ENCODE results near the gene MYO3B. TPM values are rescaled to one million over a fixed set of nuclear protein-coding genes. Genes with fewer than 3 reads are reported as not detected.

Gene MYO3B
- total RNA-seq, 1 donor from 2014 or later = not detected

- TF ChIP-seq CTCF (IDR thresholded peaks at IDR 0.05; ENCODE audit: unreplicated experiment) = no peak
- Mint-ChIP-seq H3K27me3 (peaks cover 13% of the 10 kb centered on the region), H3K27ac (no peak overlapping the region)
Observed at GRCh38 chr2:170282851-170283250, 104.9 kb downstream of the MYO3B start.

DNA sequence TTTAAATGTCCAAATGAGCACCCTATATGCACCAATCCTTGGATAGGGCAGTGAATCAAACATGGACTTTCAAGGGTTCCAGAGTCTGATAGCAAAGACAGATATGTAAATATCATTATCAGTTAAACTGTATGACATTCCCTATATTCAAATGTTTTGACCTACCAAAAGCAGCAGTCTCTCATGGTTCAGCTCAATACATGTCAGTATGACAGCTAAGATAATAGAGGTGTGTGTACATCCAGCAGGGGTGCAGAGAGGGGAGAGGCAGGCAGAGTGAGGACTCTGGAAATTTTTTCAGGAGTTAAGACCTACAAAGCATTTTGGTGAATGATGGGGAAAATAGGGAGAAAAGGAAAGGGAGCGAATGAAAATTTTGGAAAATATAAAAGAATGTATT is 106.3 kb downstream of the MYO3B start:
- H3K4me3 Mint-ChIP-seq (ENCODE audit: low read depth) = no peak overlapping the region
- DNase-seq (ENCODE audit: low spot score, unreplicated experiment) = no peak
- H3K27me3 Mint-ChIP-seq = peaks cover 13% of the 10 kb centered on the region
- peaks cover 3% of the 10 kb centered on the region for H3K36me3 Mint-ChIP-seq (ENCODE audit: insufficient read depth)
- peaks cover 21% of the 10 kb centered on the region for H3K4me1 Mint-ChIP-seq (ENCODE audit: low read depth)
- peaks cover 21% of the 10 kb centered on the region for H3K9me3 Mint-ChIP-seq (ENCODE audit: low read depth)
- no peak for TF ChIP-seq CTCF (IDR thresholded peaks at IDR 0.05; ENCODE audit: unreplicated experiment)
- no peak overlapping the region for H3K27ac Mint-ChIP-seq

More at GRCh38 chr2:170282851-170283250, 104.9 kb downstream of the MYO3B start:
- peaks cover 17% of the 10 kb centered on the region for H3K9me3 Mint-ChIP-seq (ENCODE audit: low read depth)
- DNase-seq (ENCODE audit: low spot score, unreplicated experiment) = no peak
- H3K36me3 Mint-ChIP-seq (ENCODE audit: insufficient read depth) = peaks cover 3% of the 10 kb centered on the region
- H3K4me1 Mint-ChIP-seq (ENCODE audit: low read depth) = peaks cover 21% of the 10 kb centered on the region
- no peak overlapping the region for H3K4me3 Mint-ChIP-seq (ENCODE audit: low read depth)

DNA sequence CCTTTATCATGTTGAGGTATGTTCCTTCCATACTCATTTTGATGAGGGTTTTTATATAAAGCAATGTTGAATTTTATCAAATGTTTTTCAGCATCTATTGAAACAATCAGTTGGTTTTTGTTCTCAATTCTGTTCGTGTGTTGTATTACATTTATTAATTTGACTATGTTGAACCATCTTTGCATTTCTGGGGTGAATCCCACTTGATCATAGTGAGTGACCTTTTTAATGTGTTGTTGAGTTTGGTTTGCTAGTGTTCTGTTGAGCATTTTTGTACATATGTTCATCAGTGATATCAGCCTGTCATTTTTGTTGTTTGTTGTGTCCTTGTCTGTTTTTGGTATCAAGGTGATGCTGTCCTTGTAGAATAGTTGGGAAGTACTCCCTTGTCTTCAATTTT is 110.9 kb downstream of the MYO3B start:
- Mint-ChIP-seq H3K27me3 (peaks cover 7% of the 10 kb centered on the region), H3K27ac (no peak overlapping the region), H3K9me3 (ENCODE audit: low read depth) (peaks cover 33% of the 10 kb centered on the region), H3K4me3 (ENCODE audit: low read depth) (no peak overlapping the region), H3K4me1 (ENCODE audit: low read depth) (peaks cover 6% of the 10 kb centered on the region), H3K36me3 (ENCODE audit: insufficient read depth) (peaks cover 1% of the 10 kb centered on the region)
- TF ChIP-seq CTCF (IDR thresholded peaks at IDR 0.05; ENCODE audit: unreplicated experiment) = no peak
- no peak for DNase-seq (ENCODE audit: low spot score, unreplicated experiment)

DNA sequence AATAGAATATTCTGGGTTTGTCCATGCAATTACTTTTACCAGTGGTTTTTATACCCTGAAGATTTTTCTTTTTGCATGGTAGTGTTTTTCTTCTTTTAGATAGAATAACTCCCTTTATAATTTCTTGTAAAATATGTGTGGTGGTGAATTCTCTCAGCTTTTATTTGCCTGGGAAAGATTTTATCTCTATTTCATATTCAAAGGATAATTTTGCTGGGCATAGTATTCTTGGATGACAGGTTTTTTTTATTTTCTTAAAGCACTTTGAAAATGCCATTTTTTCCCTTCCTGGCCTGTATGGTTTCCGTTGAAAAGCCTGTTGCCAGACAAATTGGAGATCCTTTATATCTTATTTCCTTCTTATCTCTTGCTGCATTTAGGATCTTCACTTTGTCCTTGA is 113.5 kb downstream of the MYO3B start:
- no peak for TF ChIP-seq CTCF (IDR thresholded peaks at IDR 0.05; ENCODE audit: unreplicated experiment)
- Mint-ChIP-seq H3K27ac (no peak overlapping the region), H3K27me3 (peaks cover 2% of the 10 kb centered on the region), H3K9me3 (ENCODE audit: low read depth) (peaks cover 37% of the 10 kb centered on the region), H3K36me3 (ENCODE audit: insufficient read depth) (peaks cover 1% of the 10 kb centered on the region), H3K4me1 (ENCODE audit: low read depth) (no peaks in the 10 kb centered on the region), H3K4me3 (ENCODE audit: low read depth) (no peak overlapping the region)
- no peak for DNase-seq (ENCODE audit: low spot score, unreplicated experiment)

GRCh38 chr2:170292415-170292814 is 114.5 kb downstream of the MYO3B start:
- TF ChIP-seq CTCF (IDR thresholded peaks at IDR 0.05; ENCODE audit: unreplicated experiment) = no peak
- no peak overlapping the region for H3K27ac Mint-ChIP-seq
- H3K36me3 Mint-ChIP-seq (ENCODE audit: insufficient read depth) = peaks cover 1% of the 10 kb centered on the region
- DNase-seq (ENCODE audit: low spot score, unreplicated experiment) = no peak
- H3K4me1 Mint-ChIP-seq (ENCODE audit: low read depth) = no peaks in the 10 kb centered on the region
- H3K4me3 Mint-ChIP-seq (ENCODE audit: low read depth) = no peak overlapping the region
- H3K27me3 Mint-ChIP-seq = no peaks in the 10 kb centered on the region
- H3K9me3 Mint-ChIP-seq (ENCODE audit: low read depth) = peaks cover 37% of the 10 kb centered on the region

Data from progenitor cell of endocrine pancreas (in vitro differentiated cells).